ENCODE results near the gene STX18.

The STX18 gene

DNA sequence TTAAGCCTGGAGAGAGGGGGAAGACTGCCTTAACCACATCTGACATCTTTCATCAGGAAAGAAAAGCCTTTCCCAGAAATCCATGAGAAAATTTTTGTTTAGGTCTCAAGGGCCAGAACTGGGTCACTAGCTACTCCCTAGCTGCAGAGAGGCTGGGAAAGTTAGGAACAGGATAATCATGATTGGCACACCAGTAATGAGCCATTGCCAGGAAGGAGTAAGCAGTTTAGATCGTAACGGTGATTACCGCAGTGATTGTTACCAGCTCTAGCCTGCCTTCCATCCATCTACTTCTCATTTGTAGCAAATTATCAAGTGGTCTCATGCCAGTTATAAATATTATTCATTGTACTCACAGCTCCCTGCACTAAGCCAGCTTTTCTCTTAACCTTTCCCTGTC, 22.7 kb upstream of the STX18 start:
- Histone ChIP-seq H3K9ac (ENCODE audit: low read length) (no peak overlapping the region), H3K4me1 (ENCODE audit: low read length) (no peaks in the 10 kb centered on the region), H3K9me3 (replicated peaks; ENCODE audit: insufficient read depth, low read length) (no peaks in the 10 kb centered on the region), H3K27ac (ENCODE audit: low read length) (no peak overlapping the region), H3K79me2 (ENCODE audit: low read length) (no peaks in the 10 kb centered on the region), H3K27me3 (replicated peaks; ENCODE audit: insufficient read depth, low read length) (no peaks in the 10 kb centered on the region), H3F3A (ENCODE audit: insufficient read depth, low read length) (no peaks in the 10 kb centered on the region), H2AFZ (ENCODE audit: low read length) (no peak overlapping the region), H3K4me2 (ENCODE audit: low read depth, low read length) (no peak overlapping the region), H3K4me3 (ENCODE audit: low read length) (no peak overlapping the region), H3K9me2 (replicated peaks; ENCODE audit: insufficient read depth, low read length) (no peaks in the 10 kb centered on the region), H3K36me3 (replicated peaks; ENCODE audit: insufficient read depth, low read length) (no peaks in the 10 kb centered on the region), H4K20me1 (ENCODE audit: insufficient read depth, low read length) (no peaks in the 10 kb centered on the region)
- no peak for DNase-seq
- TF ChIP-seq EZH2 (optimal IDR thresholded peaks at IDR 0.05; ENCODE audit: low read depth, low read length) (no peak), EZH2phosphoT487 (IDR thresholded peaks at IDR 0.05; ENCODE audit: low read length) (no peak)
- TF ChIP-seq, protein P1, sequence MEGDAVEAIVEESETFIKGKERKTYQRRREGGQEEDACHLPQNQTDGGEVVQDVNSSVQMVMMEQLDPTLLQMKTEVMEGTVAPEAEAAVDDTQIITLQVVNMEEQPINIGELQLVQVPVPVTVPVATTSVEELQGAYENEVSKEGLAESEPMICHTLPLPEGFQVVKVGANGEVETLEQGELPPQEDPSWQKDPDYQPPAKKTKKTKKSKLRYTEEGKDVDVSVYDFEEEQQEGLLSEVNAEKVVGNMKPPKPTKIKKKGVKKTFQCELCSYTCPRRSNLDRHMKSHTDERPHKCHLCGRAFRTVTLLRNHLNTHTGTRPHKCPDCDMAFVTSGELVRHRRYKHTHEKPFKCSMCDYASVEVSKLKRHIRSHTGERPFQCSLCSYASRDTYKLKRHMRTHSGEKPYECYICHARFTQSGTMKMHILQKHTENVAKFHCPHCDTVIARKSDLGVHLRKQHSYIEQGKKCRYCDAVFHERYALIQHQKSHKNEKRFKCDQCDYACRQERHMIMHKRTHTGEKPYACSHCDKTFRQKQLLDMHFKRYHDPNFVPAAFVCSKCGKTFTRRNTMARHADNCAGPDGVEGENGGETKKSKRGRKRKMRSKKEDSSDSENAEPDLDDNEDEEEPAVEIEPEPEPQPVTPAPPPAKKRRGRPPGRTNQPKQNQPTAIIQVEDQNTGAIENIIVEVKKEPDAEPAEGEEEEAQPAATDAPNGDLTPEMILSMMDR (IDR thresholded peaks at IDR 0.05; ENCODE audit: low read length): no peak

DNA sequence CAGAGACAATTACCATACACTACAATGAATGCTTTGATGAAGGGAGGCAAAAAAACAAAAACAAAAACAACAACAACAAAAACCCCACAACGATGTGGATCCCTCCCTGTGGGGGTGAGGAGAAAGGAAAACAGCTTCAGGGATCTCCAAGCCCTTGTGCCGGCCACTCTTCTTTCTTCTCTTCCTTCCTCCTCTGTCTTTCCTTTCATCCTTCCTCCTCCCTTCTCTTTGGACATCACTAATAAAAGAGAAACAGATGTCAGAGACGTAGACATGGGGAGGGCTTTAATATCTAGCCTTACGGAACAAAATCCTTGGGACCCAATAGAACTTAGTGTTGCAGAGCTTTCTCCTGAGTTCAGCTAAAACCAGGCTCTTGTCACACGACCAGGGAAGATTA, 18.8 kb upstream of the STX18 start:
- Histone ChIP-seq H3K9ac (ENCODE audit: low read length) (no peak overlapping the region), H3K9me3 (replicated peaks; ENCODE audit: insufficient read depth, low read length) (no peaks in the 10 kb centered on the region), H3K36me3 (replicated peaks; ENCODE audit: insufficient read depth, low read length) (no peaks in the 10 kb centered on the region), H3K4me3 (ENCODE audit: low read length) (no peak overlapping the region), H2AFZ (ENCODE audit: low read length) (no peak overlapping the region), H3K9me2 (replicated peaks; ENCODE audit: insufficient read depth, low read length) (no peaks in the 10 kb centered on the region), H3K79me2 (ENCODE audit: low read length) (no peaks in the 10 kb centered on the region), H3F3A (ENCODE audit: insufficient read depth, low read length) (no peaks in the 10 kb centered on the region), H3K4me2 (ENCODE audit: low read depth, low read length) (no peak overlapping the region), H4K20me1 (ENCODE audit: insufficient read depth, low read length) (no peaks in the 10 kb centered on the region), H3K27ac (ENCODE audit: low read length) (no peak overlapping the region), H3K27me3 (replicated peaks; ENCODE audit: insufficient read depth, low read length) (no peaks in the 10 kb centered on the region), H3K4me1 (ENCODE audit: low read length) (no peaks in the 10 kb centered on the region)
- TF ChIP-seq EZH2phosphoT487 (IDR thresholded peaks at IDR 0.05; ENCODE audit: low read length): no peak
- TF ChIP-seq, protein P1 (IDR thresholded peaks at IDR 0.05; ENCODE audit: low read length): no peak
- no peak for TF ChIP-seq EZH2 (optimal IDR thresholded peaks at IDR 0.05; ENCODE audit: low read depth, low read length)
- DNase-seq: no peak

DNA sequence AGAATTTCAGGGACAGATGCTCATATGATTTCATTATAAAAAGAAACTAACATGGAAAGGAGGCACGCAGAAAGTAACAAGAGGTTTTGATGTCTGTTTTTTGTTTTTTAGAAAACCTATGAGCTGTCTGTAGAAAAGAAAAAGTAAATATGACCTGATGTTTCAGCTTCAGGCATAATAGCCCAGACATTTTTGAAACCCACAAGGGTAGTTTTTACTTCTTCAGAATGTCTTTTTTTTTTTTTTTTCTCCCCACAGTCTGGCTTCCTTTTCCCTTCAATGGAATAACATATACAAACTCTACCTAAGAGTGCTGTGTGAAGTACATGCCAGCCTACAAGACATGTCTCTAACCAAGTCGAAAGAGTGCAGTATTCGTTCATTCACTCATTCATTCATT, 18.3 kb upstream of the STX18 start:
- no peak for DNase-seq
- TF ChIP-seq EZH2phosphoT487 (IDR thresholded peaks at IDR 0.05; ENCODE audit: low read length) (no peak), EZH2 (optimal IDR thresholded peaks at IDR 0.05; ENCODE audit: low read depth, low read length) (no peak)
- TF ChIP-seq, protein P1 (IDR thresholded peaks at IDR 0.05; ENCODE audit: low read length): no peak
- no peak overlapping the region for H3K9ac ChIP-seq (ENCODE audit: low read length)
- H3K9me3 ChIP-seq (replicated peaks; ENCODE audit: insufficient read depth, low read length): no peaks in the 10 kb centered on the region
- no peaks in the 10 kb centered on the region for H3F3A ChIP-seq (ENCODE audit: insufficient read depth, low read length)
- no peaks in the 10 kb centered on the region for H3K4me1 ChIP-seq (ENCODE audit: low read length)
- H2AFZ ChIP-seq (ENCODE audit: low read length): no peak overlapping the region
- H4K20me1 ChIP-seq (ENCODE audit: insufficient read depth, low read length): no peaks in the 10 kb centered on the region
- H3K79me2 ChIP-seq (ENCODE audit: low read length): no peaks in the 10 kb centered on the region
- H3K9me2 ChIP-seq (replicated peaks; ENCODE audit: insufficient read depth, low read length): no peaks in the 10 kb centered on the region
- no peaks in the 10 kb centered on the region for H3K27me3 ChIP-seq (replicated peaks; ENCODE audit: insufficient read depth, low read length)
- H3K36me3 ChIP-seq (replicated peaks; ENCODE audit: insufficient read depth, low read length): no peaks in the 10 kb centered on the region
- H3K27ac ChIP-seq (ENCODE audit: low read length): no peak overlapping the region
- no peak overlapping the region for H3K4me3 ChIP-seq (ENCODE audit: low read length)
- H3K4me2 ChIP-seq (ENCODE audit: low read depth, low read length): no peak overlapping the region
